Fibroblast of lung (primary cell): ENCODE results near the gene ZNF711.

Experiments
- EZH2 ChIP-seq: IDR thresholded peaks from 2 replicates; pipeline ENCODE4 v1.5.1; 2012; ENCODE audit warnings: low read length, control low read depth, mild to moderate bottlenecking; ENCODE audit errors: missing control alignments
- TF ChIP-seq, protein P1 (sequence below), 2 donors: IDR thresholded peaks in 1 of 2; conservative IDR thresholded peaks in 1 of 2; 1 replicate in 1 of 2; 2 replicates in 1 of 2; pipeline ENCODE4 v1.5.1; 2011 to 2012; ENCODE audit warnings: low read length in 2 of 2, control low read depth in 1 of 2, inconsistent platforms in 1 of 2, low read depth in 1 of 2, mild to moderate bottlenecking in 1 of 2

DNA sequence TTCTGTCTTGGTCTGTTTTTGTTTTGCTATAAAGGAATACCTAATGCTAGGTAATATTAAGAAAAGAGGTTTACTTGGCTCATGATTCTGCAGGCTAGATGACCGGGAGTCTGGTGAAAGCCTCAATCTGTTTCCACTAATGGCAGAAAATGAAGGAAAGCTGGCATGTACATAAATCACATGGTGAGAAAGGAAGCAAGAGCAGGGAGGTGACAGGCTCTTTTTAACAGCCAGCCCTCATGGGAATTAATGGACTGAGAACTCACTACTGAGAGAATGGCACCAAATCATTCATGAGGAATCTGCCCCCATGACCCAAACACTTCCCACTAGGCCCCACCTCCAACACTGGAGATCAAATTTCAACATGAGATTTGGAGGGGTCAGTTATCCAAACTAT lies 27.8 kb upstream of the ZNF711 start:
- no peak for TF ChIP-seq EZH2
- TF ChIP-seq, protein P1, sequence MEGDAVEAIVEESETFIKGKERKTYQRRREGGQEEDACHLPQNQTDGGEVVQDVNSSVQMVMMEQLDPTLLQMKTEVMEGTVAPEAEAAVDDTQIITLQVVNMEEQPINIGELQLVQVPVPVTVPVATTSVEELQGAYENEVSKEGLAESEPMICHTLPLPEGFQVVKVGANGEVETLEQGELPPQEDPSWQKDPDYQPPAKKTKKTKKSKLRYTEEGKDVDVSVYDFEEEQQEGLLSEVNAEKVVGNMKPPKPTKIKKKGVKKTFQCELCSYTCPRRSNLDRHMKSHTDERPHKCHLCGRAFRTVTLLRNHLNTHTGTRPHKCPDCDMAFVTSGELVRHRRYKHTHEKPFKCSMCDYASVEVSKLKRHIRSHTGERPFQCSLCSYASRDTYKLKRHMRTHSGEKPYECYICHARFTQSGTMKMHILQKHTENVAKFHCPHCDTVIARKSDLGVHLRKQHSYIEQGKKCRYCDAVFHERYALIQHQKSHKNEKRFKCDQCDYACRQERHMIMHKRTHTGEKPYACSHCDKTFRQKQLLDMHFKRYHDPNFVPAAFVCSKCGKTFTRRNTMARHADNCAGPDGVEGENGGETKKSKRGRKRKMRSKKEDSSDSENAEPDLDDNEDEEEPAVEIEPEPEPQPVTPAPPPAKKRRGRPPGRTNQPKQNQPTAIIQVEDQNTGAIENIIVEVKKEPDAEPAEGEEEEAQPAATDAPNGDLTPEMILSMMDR (conservative IDR thresholded peaks at IDR 0.05 in 1 of 2, IDR thresholded peaks at IDR 0.05 in 1 of 2; ENCODE audit: low read depth in 1 of 2, low read length in 2 of 2), result no peak
